GM10847 (cell line): ENCODE results near the gene PHLPP1.

Experiments
- POLR2A ChIP-seq: IDR thresholded peaks from 2 replicates; pipeline ENCODE4 v1.6.1; 2011; ENCODE audit not compliant: insufficient read length; ENCODE audit errors: extremely low read depth

The PHLPP1 gene

DNA sequence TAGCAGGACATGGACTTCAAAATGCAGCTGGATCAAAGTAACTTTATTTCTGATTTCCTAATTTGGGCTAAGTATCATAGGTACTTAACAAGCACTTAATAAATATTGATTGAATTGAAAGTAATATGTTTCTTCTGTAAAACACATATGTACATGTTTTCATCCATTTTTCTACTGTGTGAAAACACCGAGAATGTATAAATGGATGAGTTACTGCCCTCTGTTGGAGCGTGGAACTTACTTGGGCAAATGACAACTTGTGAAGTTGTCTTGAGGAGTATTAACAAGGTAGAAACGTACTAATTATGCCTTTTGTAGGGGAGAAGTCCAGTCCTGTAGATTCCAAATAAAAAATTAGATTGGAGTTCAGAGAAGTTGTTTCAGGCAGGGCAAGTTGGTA is 87.2 kb downstream of the PHLPP1 start:
- TF ChIP-seq POLR2A, result no peak

DNA sequence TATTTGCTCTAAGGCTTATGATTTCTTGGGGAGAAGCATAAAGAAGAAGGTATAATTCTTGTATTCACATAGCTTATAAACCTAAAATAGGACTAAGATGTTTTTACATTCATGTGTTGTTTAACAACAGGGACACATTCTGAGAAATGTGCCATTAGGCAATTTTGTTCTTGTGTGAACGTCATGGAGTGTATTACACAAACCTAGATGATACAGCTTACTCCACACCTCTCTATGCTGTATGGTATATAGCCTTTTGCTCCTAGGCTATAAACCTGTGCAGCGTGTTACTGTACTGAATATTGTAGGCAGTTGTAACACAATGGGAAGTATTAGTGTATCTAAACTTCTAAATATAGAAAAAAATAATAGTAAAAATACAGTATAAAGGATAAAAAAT is 92.1 kb downstream of the PHLPP1 start:
- TF ChIP-seq POLR2A, result no peak

DNA sequence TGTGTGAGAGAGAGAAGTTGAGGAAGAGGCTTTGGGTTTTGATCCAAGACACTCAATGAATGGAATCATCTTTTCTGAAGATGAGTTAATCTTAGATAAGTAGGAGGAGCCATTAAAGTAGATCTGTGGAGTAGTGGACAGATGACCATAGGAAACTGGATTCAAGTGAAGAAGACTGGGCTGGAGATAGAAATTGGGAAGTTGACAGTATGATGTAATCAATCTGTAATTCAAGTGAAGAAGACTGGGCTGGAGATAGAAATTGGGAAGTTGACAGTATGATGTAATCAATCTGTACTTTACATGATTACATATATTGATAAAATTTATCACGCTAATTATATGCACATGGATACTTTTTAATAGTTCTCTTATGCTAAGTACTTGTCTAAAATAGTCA is 92.8 kb downstream of the PHLPP1 start:
- no peak for TF ChIP-seq POLR2A

DNA sequence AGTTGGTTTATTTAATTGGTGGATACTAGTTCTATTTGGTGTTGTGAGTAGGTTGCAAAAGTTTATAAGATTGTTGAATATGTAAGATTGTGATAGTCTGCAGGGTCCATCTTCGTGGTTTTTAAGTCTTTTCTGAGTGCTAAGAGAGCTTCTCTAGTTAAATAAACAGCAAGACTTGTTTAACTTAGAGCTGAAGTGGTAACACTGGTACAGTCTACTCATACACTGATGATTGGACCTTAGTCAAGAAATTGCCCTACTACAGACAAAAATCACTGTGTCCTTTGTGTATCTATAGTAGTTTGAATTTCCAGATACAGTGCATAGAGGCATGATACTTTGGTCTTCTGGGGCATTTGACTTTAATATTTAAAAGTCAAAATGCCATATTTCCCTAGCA is 94.6 kb downstream of the PHLPP1 start:
- TF ChIP-seq POLR2A, result no peak

DNA sequence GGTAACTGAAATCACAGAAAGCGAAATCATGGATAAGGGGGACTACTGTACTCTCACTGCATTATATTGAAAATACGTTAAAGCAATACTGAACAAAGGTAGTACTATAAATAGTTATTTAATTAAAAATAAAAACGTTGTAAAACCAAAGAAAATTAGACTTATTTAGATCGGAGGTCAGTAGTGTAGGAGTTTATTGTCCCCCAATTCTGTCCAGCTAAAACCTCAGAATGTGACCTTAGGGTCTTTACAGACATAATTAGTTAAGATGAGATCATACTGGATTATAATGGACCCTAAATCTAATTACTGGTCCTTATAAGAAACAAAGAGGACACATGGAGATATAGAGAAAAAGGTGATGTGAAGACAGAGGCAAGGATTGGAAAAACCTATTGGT is 95.3 kb downstream of the PHLPP1 start:
- no peak for TF ChIP-seq POLR2A

DNA sequence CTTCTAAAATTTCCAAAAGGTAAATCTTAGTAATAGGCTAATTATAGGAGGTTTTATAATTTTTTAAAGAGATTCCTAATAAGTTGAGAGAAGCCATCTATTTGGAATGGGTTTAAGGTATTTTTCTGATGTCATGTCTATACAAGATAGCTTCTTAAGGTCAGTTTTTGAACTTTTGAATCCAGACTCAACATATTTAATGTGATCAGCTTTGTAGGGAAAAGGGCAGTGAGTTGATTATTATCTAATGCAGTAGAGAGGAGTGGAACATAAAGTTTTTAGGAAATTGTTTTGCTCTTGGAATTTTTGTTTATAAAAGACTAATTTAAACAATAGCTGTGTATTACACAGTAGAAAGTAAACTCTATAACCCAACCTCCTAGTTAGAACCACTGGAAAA is 96.3 kb downstream of the PHLPP1 start:
- TF ChIP-seq POLR2A, result no peak

DNA sequence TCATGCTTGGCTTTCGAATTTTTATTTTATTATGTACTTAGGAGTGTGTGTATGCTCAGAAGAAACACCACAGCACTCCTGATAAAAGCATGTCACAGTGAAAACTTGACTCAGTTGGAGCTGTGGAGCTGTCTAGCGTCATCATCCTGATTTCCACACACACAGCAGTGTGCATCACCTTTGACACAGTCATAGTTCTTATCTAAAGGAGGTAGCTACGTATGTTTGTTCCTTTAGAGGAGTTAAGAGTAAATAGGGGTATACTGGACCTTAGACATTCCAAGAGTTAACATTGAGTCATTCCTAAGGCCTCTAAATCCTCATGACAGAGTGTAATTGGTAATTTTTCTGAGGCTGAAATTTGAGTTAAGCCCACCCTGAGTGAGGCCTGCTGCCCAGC is 96.9 kb downstream of the PHLPP1 start:
- no peak for TF ChIP-seq POLR2A

DNA sequence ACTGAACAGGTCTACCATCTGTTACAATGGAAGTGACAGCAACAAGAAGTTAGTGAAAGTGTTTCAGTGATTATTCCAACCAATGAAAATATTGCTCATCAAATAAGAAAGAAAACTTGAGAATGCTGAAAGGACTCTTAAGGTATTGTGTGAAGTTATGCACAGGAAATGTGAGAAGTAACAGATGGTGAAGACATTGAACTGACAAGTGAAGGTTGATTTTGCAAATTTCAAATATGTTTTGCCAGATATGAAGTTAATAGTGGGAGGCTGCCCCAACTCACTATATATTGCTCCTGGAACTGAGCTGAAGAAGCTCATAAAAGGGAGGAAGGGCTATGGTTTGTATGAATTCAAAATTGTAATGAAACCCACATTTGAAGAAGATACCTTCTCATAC is 97.5 kb downstream of the PHLPP1 start:
- no peak for TF ChIP-seq POLR2A

DNA sequence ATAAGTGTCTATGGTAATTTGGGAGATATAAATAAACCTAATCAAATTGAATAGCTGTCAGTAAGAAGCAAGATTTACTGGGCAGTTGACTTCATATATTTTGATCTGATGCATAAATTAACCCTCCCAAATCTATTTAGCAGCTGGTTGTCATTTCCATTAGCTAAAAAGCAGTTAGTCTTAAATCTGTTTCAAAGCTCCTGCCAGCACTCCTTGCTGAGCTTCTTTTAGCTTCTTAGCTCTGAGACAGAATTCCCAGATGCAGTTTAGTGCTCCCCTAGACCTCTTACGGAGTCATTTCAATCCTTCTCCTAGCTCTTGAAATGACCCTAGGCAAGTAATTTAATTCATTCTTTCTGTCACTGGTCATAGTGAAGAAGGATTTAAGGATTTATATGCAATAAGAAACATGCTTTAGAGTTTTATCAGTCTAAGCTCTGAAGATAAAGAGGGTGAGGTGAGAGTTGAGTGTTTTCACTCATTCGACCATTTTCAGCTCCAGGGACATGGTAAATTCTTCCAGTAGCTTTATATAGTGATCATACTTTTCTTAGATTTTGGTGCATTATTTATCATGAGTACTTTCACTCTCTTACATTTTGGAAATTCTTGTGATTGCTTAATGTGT is 98.9 kb downstream of the PHLPP1 start:
- TF ChIP-seq POLR2A, result no peak

DNA sequence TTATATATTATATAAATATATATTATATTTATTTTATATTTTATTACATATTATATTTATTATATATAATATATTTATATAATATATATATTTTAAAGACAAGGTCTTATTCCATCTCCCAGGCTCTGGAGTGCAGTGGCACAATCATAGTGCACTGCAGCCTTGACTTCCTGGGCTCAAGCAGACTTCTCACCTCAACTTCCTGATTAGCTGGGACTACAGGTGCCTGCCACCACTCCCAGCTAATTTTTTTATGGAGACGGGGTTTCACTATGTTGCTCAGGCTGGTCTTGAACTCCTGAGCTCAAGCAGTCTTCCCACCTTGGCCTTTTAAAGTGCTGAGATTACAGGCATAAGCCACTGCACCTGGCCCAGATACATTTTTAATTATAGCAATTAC is 110.0 kb downstream of the PHLPP1 start:
- TF ChIP-seq POLR2A, result no peak

DNA sequence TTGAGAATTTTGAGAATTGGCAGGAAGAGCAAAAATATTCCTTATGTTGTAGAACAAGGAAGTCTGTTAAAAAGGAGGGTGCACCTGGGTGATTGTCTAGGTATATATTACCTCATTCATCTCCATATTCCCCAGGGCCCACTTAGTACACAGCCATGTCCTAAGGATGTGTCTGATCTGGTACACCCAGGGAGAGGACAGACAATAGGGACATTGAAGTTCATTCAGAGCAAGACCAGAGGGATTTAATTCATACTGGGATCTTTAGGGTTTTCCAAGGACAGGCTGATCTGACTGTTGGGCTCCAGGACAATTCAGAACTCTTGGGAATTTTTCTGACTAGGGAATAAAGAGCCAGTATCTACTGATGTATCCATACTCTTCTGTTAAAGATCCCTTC is 112.1 kb downstream of the PHLPP1 start:
- TF ChIP-seq POLR2A, result no peak

DNA sequence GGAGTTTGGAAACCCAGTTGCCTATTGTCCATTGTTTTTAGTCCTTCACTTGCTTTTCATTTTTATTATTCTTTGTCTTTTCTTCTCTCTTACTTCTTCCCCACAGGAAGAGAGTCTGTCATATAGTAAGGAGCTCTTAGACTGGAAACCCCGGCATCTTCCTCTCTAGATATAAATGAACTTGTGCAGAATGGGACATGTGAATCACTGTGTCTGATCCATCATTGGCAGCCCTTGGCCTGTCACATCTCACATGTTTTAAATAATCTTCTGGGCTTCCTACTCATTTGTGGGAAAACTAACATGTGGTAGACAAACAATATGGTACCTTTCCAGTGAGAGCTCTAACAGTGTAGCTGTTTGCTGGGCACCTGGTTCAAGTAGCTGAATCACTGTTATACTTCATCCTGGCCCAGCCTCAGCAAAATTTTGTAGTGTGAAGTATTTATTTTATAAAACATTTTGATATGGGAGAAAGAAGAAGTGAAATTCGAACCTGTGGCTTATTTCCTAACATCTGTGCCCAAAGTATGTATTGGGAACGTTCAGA is 112.8 kb downstream of the PHLPP1 start:
- TF ChIP-seq POLR2A, result no peak

DNA sequence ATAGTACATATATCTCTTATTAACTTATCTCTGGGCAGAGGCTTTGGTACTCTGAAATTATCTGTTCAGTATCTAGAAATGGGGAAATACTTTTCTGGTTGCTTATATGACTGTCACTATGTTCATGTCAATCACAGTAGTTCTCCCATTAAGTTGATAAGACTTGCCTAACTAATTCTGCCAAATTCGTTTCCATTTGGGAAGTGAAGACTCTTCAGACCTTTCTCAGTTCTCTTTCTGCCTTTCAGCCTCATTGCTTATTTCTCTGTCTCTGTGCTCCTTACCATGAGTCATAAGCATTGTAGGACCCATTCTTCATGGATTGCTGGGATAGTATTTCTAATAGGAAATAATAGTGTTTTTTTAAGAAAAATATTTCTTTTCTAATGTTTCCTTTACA is 113.5 kb downstream of the PHLPP1 start:
- TF ChIP-seq POLR2A, result no peak

DNA sequence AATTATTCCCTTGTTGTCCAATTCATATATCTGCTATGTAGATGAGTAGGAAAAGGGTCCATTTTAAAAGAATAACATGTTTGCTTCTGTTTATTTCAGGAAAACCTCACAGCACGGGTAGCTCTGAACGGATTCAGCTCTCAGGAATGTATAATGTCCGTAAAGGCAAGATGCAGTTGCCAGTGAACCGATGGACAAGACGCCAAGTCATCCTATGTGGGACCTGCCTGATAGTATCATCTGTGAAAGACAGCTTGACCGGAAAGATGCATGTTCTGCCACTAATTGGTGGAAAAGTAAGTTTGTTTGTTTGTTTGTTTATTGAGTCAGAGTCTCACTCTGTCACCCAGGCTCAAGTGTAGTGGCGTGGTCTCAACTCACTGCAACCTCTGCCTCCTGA is 114.6 kb downstream of the PHLPP1 start:
- TF ChIP-seq POLR2A, result no peak

DNA sequence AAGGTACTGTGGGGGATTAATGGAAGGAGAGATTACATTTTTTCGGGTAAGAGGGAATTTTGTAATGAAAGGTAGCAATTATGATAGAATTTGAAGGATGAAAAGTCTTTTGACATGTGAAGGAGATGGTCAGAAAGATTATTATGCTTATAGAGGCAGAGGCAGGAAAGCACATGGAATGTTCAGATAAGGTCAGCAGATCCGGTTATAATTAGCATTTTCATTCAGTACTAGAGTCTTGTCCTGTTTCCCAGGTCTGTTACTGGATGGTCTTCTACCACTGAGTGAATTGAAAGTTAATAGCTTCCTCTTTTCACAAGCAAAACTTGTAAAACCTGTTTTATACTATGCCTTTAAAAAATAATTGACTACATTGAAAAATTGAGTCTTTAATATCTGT is 116.9 kb downstream of the PHLPP1 start:
- TF ChIP-seq POLR2A, result no peak

DNA sequence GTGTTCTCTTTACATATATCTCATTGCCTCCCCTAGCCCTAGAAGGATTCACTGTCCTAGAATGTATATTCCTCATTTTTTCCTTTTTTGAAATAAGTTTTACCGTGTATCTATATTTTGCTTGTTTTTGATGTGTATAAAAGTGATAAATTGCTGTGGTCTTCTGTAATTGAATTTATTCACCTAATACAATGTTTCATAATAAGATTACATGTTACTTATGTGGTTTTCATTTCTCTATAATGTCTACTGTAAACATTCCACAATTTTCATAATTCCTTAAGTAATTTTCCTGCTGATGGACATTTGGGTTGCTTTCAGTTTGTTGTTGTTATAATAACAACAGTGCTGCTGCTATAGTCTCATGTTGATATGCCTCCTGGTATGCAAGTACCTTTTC is 118.2 kb downstream of the PHLPP1 start:
- TF ChIP-seq POLR2A, result no peak

DNA sequence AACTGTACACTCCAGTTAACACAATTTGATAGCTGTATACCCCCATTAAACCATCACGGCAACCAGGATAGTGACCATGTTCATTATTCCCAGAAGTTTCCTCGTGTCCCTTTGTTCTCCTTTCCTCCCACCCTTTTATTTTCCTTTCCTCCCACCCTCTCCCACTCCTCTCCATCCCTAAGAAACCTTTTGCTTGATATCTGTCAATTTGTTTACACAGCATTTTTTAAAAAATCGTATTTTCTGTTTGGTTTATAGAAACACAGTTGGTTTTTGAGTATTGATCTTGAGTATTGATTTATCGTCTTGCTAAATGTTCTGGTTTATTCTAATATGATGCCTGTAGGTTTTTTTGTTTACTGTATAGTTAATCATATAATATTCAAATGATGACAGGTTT is 119.4 kb downstream of the PHLPP1 start:
- no peak for TF ChIP-seq POLR2A

DNA sequence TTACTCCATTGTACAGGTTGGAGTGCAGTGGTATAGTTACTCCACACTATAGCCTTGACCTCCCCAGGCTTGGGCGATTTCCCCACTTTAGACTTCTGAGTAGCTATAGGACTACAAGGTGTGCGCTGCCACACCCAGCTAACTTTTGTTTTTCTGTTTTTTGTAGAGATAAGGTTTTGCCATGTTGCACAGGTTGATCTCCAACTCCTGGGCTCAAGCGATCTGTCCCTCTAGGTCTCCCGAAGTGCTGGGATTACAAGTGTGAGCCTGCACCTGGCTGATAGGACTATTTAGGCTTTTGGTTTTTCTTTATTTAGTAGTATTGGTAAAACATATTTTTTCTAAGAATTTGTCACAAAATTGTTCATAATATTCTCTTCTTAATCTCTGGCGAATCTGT is 121.7 kb downstream of the PHLPP1 start:
- no peak for TF ChIP-seq POLR2A

DNA sequence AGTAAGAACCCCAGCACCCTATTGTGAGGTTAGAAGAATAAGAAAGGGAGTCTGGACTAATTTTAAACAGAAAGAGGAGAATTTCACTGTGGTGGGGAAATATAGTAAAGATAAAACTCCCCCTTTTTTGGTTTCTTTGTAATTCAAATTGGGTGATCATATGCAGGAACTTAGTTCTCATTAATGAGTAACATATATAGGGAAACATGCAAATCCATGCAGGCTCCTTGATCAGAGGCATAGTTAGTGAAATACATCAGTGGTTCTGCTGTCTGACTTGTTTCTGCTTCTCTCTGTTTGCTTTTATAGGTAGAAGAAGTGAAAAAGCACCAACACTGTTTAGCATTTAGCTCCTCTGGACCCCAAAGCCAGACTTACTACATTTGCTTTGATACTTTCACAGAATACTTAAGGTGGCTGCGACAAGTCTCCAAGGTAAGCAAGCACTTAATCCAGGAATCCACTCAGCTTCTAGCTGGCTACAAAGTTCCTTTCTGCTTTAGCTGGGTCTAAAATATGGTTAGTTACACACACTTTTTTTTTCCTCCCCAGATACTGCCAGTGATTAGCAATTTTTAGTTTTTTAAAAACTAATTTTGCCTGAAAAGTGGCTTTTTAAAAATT is 123.2 kb downstream of the PHLPP1 start:
- no peak for TF ChIP-seq POLR2A
